ENCODE data around the gene RNF7. TPM values are rescaled to one million over a fixed set of nuclear protein-coding genes. Genes with fewer than 3 reads are reported as not detected.

The RNF7 gene
- total and polyA plus RNA-seq, 2 of the 8 experiments (the other 6 are each of a cell fraction or from before 2014, with no cell fraction given): 78.4 to 113 TPM

DNA sequence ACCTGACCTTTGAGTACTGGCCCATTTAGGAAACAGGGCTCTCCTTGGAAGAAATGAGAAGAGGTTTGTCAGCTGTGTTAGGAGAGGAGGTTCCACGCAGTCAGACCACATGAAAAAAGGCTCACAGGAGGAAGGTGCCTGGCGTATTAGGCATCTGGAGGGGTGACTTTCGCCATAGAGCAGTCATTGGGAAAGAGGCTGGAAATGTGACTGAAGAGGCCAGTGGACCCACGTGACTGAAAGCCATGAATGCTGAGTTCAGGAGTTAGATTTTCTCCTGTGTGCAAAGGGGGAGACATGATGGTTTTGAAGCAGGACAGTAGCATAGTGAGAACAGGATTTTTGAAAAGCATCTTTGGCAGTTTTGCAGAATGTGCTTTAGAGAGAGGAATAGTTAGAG, 29.7 kb upstream of the RNF7 start:
- Histone ChIP-seq H2BK120ac (replicated peaks; ENCODE audit: low read depth, low read length) (no peak overlapping the region), H3K4me3 (ENCODE audit: extremely low read depth in 1 of 4, insufficient read depth in 2 of 4, low read depth in 3 of 4, low read length in 4 of 4) (no peak overlapping the region), H2AK5ac (ENCODE audit: low read depth, low read length) (no peak overlapping the region), H2AFZ (ENCODE audit: low read length) (no peak overlapping the region), H3K56ac (replicated peaks; ENCODE audit: insufficient read length, low read depth, low read length) (no peak overlapping the region), H3K23me2 (ENCODE audit: low read depth, low read length) (no peaks in the 10 kb centered on the region), H3K4ac (replicated peaks; ENCODE audit: insufficient read length, low read depth, low read length) (no peak overlapping the region), H2BK20ac (ENCODE audit: low read length) (no peak overlapping the region), H3K23ac (ENCODE audit: insufficient read length) (no peak overlapping the region), H3K27me3 (replicated peaks in 1 of 4; ENCODE audit: control insufficient read depth in 3 of 4, extremely low read depth in 1 of 4, insufficient read depth in 3 of 4, low read length in 3 of 4) (no peaks in the 10 kb centered on the region), H2BK5ac (ENCODE audit: low read depth, low read length) (no peak overlapping the region), H4K5ac (ENCODE audit: insufficient read length, low read depth, low read length) (no peak overlapping the region), H3K4me1 (replicated peaks in 1 of 4; ENCODE audit: control insufficient read depth in 3 of 4, insufficient read depth in 4 of 4, low read length in 3 of 4) (no peaks in the 10 kb centered on the region), H2BK12ac (ENCODE audit: low read depth, low read length) (no peak overlapping the region), H3K14ac (ENCODE audit: insufficient read length) (no peak overlapping the region), H3K36me3 (ENCODE audit: control insufficient read depth in 2 of 4, insufficient read depth in 4 of 4, low read length in 3 of 4) (no peaks in the 10 kb centered on the region), H3K79me2 (ENCODE audit: control insufficient read depth in 1 of 2, insufficient read depth in 2 of 2, low read length in 2 of 2) (no peaks in the 10 kb centered on the region), H2BK15ac (ENCODE audit: low read length) (no peak overlapping the region), H3K9me3 (ENCODE audit: insufficient read depth in 2 of 2, low read depth in 1 of 2, low read length in 1 of 2) (no peaks in the 10 kb centered on the region), H4K20me1 (replicated peaks in 1 of 2; ENCODE audit: control insufficient read depth in 1 of 2, insufficient read depth in 2 of 2, low read length in 2 of 2) (no peaks in the 10 kb centered on the region), H4K8ac (ENCODE audit: extremely low read depth, insufficient read depth, low read length) (no peak overlapping the region), H3K9ac (replicated peaks in 1 of 4; ENCODE audit: extremely low read depth in 1 of 4, low read depth in 3 of 4, low read length in 3 of 4) (no peak overlapping the region), H3K4me2 (ENCODE audit: insufficient read depth in 1 of 2, low read depth in 2 of 2, low read length in 2 of 2) (no peak overlapping the region), H3K18ac (ENCODE audit: extremely low read depth, low read length) (no peak overlapping the region), H3K79me1 (ENCODE audit: low read depth, low read length) (no peaks in the 10 kb centered on the region), H3K27ac (ENCODE audit: low read depth, low read length) (no peak overlapping the region), H4K91ac (replicated peaks; ENCODE audit: insufficient read length, low read length) (no peak overlapping the region)
- ChIA-PET CTCF (ENCODE audit: partially characterized antibody) (interaction anchor here (1.3 kb wide), 1 partner anchor 64 kb away, joined by 4 read pairs; no protein-coding TSS in a partner anchor), POLR2A (ENCODE audit: partially characterized antibody) (no interaction called here)
- 88% methylated on average over 4 of the region's 4 CpGs; no CpG with 5 or more reads in 1 of the 2 experiments for WGBS, 2 experiments (ENCODE audit: extremely low coverage in 1 of 2, insufficient coverage in 1 of 2, insufficient read length in 1 of 2, insufficient replicate concordance in 2 of 2, low coverage in 1 of 2, low lambda C conversion rate in 2 of 2, missing lambda C conversion rate in 1 of 2)
- no peak for DNase-seq (ENCODE audit: low read depth in 1 of 2, low spot score in 2 of 2)
- no peak for FAIRE-seq
- TF ChIP-seq ATF3 (IDR thresholded peaks at IDR 0.05; ENCODE audit: insufficient read depth, low read depth, low read length) (no peak), BACH1 (IDR thresholded peaks at IDR 0.05; ENCODE audit: low read length) (no peak), JUND (IDR thresholded peaks at IDR 0.05; ENCODE audit: low read length) (no peak), KDM4A (IDR thresholded peaks at IDR 0.05; ENCODE audit: low read depth, low read length, severe bottlenecking) (no peak), HDAC6 (IDR thresholded peaks at IDR 0.05; ENCODE audit: low read depth, low read length) (no peak)
